RPMI8226 (cell line): ENCODE measurements around the gene ABCF2.

Experiments used
- DNase-seq: peaks from one replicate; pipeline ENCODE4 v3.0.0-alpha.2; 2015

ABCF2 gene

GRCh38 chr7:151215396-151215795 lies 11.6 kb downstream of the ABCF2 start:
- no peak for DNase-seq

- no peak for DNase-seq
Observed at GRCh38 chr7:151213826-151214225, 13.2 kb downstream of the ABCF2 start.

- DNase-seq, result no peak
Observed at GRCh38 chr7:151212626-151213025, 14.4 kb downstream of the ABCF2 start.

GRCh38 chr7:151211155-151211772 lies 15.7 kb downstream of the ABCF2 start:
- DNase-seq, result no peak

GRCh38 chr7:151210087-151210854 lies 16.7 kb downstream of the ABCF2 start, which contains the start of gene H2BK1:
TSS of gene H2BK1 (minus strand) at chr7:151210488. CDS start at chr7:151210318, 170 bp downstream.
- DNase-seq, result no peak

- DNase-seq, result no peak
Observed at GRCh38 chr7:151209588-151209987, 17.4 kb downstream of the ABCF2 start.

GRCh38 chr7:151208253-151208862 lies 18.6 kb downstream of the ABCF2 start:
- no peak for DNase-seq

GRCh38 chr7:151207804-151208203 lies 19.2 kb downstream of the ABCF2 start:
- DNase-seq, result no peak

GRCh38 chr7:151207315-151207714 lies 19.7 kb downstream of the ABCF2 start:
- no peak for DNase-seq

- DNase-seq, result no peak
Observed at GRCh38 chr7:151206914-151207313, 20.1 kb downstream of the ABCF2 start.

GRCh38 chr7:151205730-151206129 lies 21.3 kb downstream of the ABCF2 start:
- no peak for DNase-seq

- DNase-seq, result peak; percentile 60
Observed at GRCh38 chr7:151204383-151205032, 22.5 kb downstream of the ABCF2 start.

GRCh38 chr7:151202836-151203235 lies 24.2 kb downstream of the ABCF2 start:
- DNase-seq, result no peak

GRCh38 chr7:151201751-151202150 lies 25.3 kb downstream of the ABCF2 start:
- DNase-seq, result no peak

GRCh38 chr7:151201344-151201743 lies 25.7 kb downstream of the ABCF2 start:
- no peak for DNase-seq

GRCh38 chr7:151198945-151199848 lies 27.8 kb downstream of the ABCF2 start:
- DNase-seq, result no peak

- no peak for DNase-seq
Observed at GRCh38 chr7:151197932-151198331, 29.1 kb downstream of the ABCF2 start.

GRCh38 chr7:151195616-151196450 lies 31.2 kb downstream of the ABCF2 start:
- DNase-seq, result no peak

GRCh38 chr7:151194188-151194587 lies 32.8 kb downstream of the ABCF2 start:
- DNase-seq, result no peak

GRCh38 chr7:151193203-151193978 lies 33.6 kb downstream of the ABCF2 start:
- no peak for DNase-seq
